MM.1S (cell line): ENCODE results near the gene ATAD1.

Experiments
- EZH2 ChIP-seq: fragments of 300-600 bp; sonication (generic); optimal IDR thresholded peaks from 2 replicates; pipeline ENCODE3; 2017; ENCODE audit warnings: low read depth, mild to moderate bottlenecking, antibody characterized with exemption, low read length, mixed read lengths
- TF ChIP-seq, protein P1 (sequence below): fragments of 300-600 bp; sonication (generic); IDR thresholded peaks from 2 replicates; pipeline ENCODE4 v1.5.1; 2016; ENCODE audit warnings: antibody characterized with exemption, low read length, mixed read lengths

DNA sequence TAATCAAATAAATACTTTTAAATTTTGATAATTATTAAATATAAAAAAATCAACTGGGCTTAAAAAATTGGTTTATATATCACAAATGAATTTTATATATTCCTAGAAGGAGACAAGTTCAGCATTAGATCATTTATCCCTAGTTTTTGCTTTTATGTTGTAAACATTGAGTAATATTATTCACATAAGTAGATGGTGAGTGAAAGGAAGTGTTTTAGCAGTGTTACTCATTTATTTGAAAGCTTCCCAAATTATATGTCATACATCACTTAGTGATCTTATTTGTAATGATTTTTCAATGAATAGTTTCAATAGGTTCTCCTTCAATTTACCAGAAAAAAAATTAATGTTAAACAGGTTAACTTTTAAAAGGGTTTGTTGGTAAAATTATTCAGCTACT, 29.5 kb upstream of the ATAD1 start:
- TF ChIP-seq, protein P1, sequence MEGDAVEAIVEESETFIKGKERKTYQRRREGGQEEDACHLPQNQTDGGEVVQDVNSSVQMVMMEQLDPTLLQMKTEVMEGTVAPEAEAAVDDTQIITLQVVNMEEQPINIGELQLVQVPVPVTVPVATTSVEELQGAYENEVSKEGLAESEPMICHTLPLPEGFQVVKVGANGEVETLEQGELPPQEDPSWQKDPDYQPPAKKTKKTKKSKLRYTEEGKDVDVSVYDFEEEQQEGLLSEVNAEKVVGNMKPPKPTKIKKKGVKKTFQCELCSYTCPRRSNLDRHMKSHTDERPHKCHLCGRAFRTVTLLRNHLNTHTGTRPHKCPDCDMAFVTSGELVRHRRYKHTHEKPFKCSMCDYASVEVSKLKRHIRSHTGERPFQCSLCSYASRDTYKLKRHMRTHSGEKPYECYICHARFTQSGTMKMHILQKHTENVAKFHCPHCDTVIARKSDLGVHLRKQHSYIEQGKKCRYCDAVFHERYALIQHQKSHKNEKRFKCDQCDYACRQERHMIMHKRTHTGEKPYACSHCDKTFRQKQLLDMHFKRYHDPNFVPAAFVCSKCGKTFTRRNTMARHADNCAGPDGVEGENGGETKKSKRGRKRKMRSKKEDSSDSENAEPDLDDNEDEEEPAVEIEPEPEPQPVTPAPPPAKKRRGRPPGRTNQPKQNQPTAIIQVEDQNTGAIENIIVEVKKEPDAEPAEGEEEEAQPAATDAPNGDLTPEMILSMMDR, result no peak
- TF ChIP-seq EZH2, result no peak
